HG03039 (cell line): ENCODE results near the gene SPECC1.

Source experiments
- ATAC-seq: cut with Tn5 transposase; IDR thresholded peaks from one replicate; pipeline ENCODE4 v1.9.1; 2021; ENCODE audit warnings: mild to moderate bottlenecking, moderate library complexity; ENCODE audit not compliant: unreplicated experiment

The SPECC1 gene

GRCh38 chr17:20122254-20122879, 113.2 kb downstream of the SPECC1 start:
- no peak for ATAC-seq

GRCh38 chr17:20123209-20123608, 114.0 kb downstream of the SPECC1 start:
- ATAC-seq, result no peak

- ATAC-seq, result no peak
These were observed 116.6 kb downstream of the SPECC1 start for GRCh38 chr17:20125724-20126123.

- ATAC-seq, result no peak
These were observed 118.3 kb downstream of the SPECC1 start for GRCh38 chr17:20127360-20128035.

- no peak for ATAC-seq
These were observed 119.0 kb downstream of the SPECC1 start for GRCh38 chr17:20128036-20128667.

GRCh38 chr17:20133517-20133916, 124.4 kb downstream of the SPECC1 start:
- ATAC-seq, result no peak

GRCh38 chr17:20141198-20141972, 132.2 kb downstream of the SPECC1 start:
- ATAC-seq, result no peak

GRCh38 chr17:20142268-20142667, 133.1 kb downstream of the SPECC1 start:
- no peak for ATAC-seq

GRCh38 chr17:20143740-20144139, 134.6 kb downstream of the SPECC1 start:
- no peak for ATAC-seq

GRCh38 chr17:20145567-20145966, 136.4 kb downstream of the SPECC1 start:
- no peak for ATAC-seq

- ATAC-seq, result no peak
These were observed 140.1 kb downstream of the SPECC1 start for GRCh38 chr17:20149251-20149650.

GRCh38 chr17:20151174-20151573, 142.0 kb downstream of the SPECC1 start:
- ATAC-seq, result no peak

GRCh38 chr17:20153231-20153630, 144.1 kb downstream of the SPECC1 start:
- ATAC-seq, result no peak

GRCh38 chr17:20154286-20155000, 145.3 kb downstream of the SPECC1 start:
- no peak for ATAC-seq

GRCh38 chr17:20155258-20156195, 146.4 kb downstream of the SPECC1 start:
- ATAC-seq, result peak; percentile 82

GRCh38 chr17:20156196-20157000, 147.2 kb downstream of the SPECC1 start:
- peak; percentile 12 for ATAC-seq

GRCh38 chr17:20157001-20157310, 147.8 kb downstream of the SPECC1 start:
- ATAC-seq, result no peak

GRCh38 chr17:20158580-20158979, 149.4 kb downstream of the SPECC1 start:
- ATAC-seq, result no peak

GRCh38 chr17:20159406-20160069, 150.4 kb downstream of the SPECC1 start:
- ATAC-seq, result no peak
